H1 (cell line): ENCODE measurements around the gene STK32A. TPM values are rescaled to one million over a fixed set of nuclear protein-coding genes. Genes with fewer than 3 reads are reported as not detected.

Source experiments
- CTCF ChIA-PET: fragments of 300-600 bp; sonication (Branson Sonifier 250); formaldehyde crosslinking; loops from one replicate; lab custom pipeline; 2021; ENCODE audit not compliant: partially characterized antibody; lab: Charles Lee
- POLR2A ChIA-PET: fragments of 300-600 bp; sonication (Branson Sonifier 250); formaldehyde crosslinking; loops from one replicate; lab custom pipeline; 2021; ENCODE audit warnings: inconsistent platforms; ENCODE audit not compliant: partially characterized antibody; lab: Charles Lee
- DNase-seq, 2 experiments: peaks; one replicate each; pipeline versions ENCODE4 v3.0.0 to v3.0.0-alpha.2; 2010 to 2022; ENCODE audit warnings: low spot score in 2 of 2, low read depth in 1 of 2, mixed read lengths in 1 of 2
- FAIRE-seq: peaks from 2 replicates; lab custom pipeline; 2011; peaks lifted over from hg19 to GRCh38; lab: Jason Lieb, UNC
- H2AFZ ChIP-seq: 2 replicates; pipeline ENCODE4 v1.8.1; 2012; ENCODE audit warnings: low read length, inconsistent platforms
- H2AK5ac ChIP-seq: 2 replicates; pipeline ENCODE4 v1.6.1; 2013; ENCODE audit warnings: low read depth, low read length
- H2BK120ac ChIP-seq: replicated peaks from 2 replicates; pipeline ENCODE3; 2013; ENCODE audit warnings: low read depth, low read length, inconsistent platforms
- H2BK12ac ChIP-seq: 2 replicates; pipeline ENCODE4 v1.6.1; 2013; ENCODE audit warnings: low read depth, low read length
- H2BK15ac ChIP-seq: 2 replicates; pipeline ENCODE4 v1.6.1; 2013; ENCODE audit warnings: low read length
- H2BK20ac ChIP-seq: 2 replicates; pipeline ENCODE4 v1.6.1; 2013; ENCODE audit warnings: low read length
- H2BK5ac ChIP-seq: 2 replicates; pipeline ENCODE4 v1.6.1; 2013; ENCODE audit warnings: low read depth, low read length
- H3K14ac ChIP-seq: 2 replicates; pipeline ENCODE4 v1.6.1; 2013; ENCODE audit warnings: inconsistent platforms; ENCODE audit not compliant: insufficient read length
- H3K18ac ChIP-seq: 2 replicates; pipeline ENCODE4 v1.6.1; 2013; ENCODE audit warnings: low read length; ENCODE audit errors: extremely low read depth
- H3K23ac ChIP-seq: 2 replicates; pipeline ENCODE4 v1.6.1; 2013; ENCODE audit warnings: inconsistent platforms; ENCODE audit not compliant: insufficient read length
- H3K23me2 ChIP-seq: 2 replicates; pipeline ENCODE4 v1.6.1; 2013; ENCODE audit warnings: low read depth, low read length
- H3K27ac ChIP-seq: 2 replicates; pipeline ENCODE4 v1.6.1; 2011; ENCODE audit warnings: low read depth, low read length, inconsistent platforms
- H3K27me3 ChIP-seq, 4 experiments: replicated peaks in 1 of 4; 1 replicate in 1 of 4; 2 replicates in 3 of 4; pipeline versions ENCODE4 v1.6.1 to v1.8.1; 2011 to 2013; ENCODE audit warnings: low read length in 3 of 4, mild to moderate bottlenecking in 3 of 4, inconsistent platforms in 2 of 4, mixed read lengths in 2 of 4, moderate library complexity in 1 of 4; ENCODE audit not compliant: control insufficient read depth in 3 of 4, insufficient read depth in 3 of 4; ENCODE audit errors: extremely low read depth in 1 of 4
- H3K36me3 ChIP-seq, 4 experiments: 2 replicates each; pipeline versions ENCODE4 v1.6.1 to v1.8.1; 2011 to 2013; ENCODE audit warnings: mild to moderate bottlenecking in 4 of 4, low read length in 3 of 4, moderate library complexity in 2 of 4, control low read depth in 1 of 4, inconsistent platforms in 1 of 4; ENCODE audit not compliant: insufficient read depth in 4 of 4, control insufficient read depth in 2 of 4
- H3K4ac ChIP-seq: replicated peaks from 2 replicates; pipeline ENCODE3; 2013; ENCODE audit warnings: low read length, low read depth, mixed read lengths, inconsistent platforms; ENCODE audit not compliant: insufficient read length
- H3K4me1 ChIP-seq, 4 experiments: replicated peaks in 1 of 4; 1 replicate in 1 of 4; 2 replicates in 3 of 4; pipeline versions ENCODE4 v1.6.1 to v1.8.1; 2011 to 2013; ENCODE audit warnings: low read length in 3 of 4, inconsistent platforms in 2 of 4, mixed read lengths in 1 of 4; ENCODE audit not compliant: insufficient read depth in 4 of 4, control insufficient read depth in 3 of 4
- H3K4me2 ChIP-seq, 2 experiments: 2 replicates each; pipeline versions ENCODE4 v1.6.1 to v1.8.1; 2011 to 2013; ENCODE audit warnings: low read depth in 2 of 2, low read length in 2 of 2, control low read depth in 1 of 2, inconsistent platforms in 1 of 2, mild to moderate bottlenecking in 1 of 2; ENCODE audit not compliant: insufficient read depth in 1 of 2
- H3K4me3 ChIP-seq, 4 experiments: fragments of 200-600, 300-600 bp in 1 of 4; sonication (generic), shearing (Covaris generic), sonication (Bioruptor Twin) in 1 of 4; 2 replicates each; pipeline versions ENCODE4 v1.5.1 to v1.8.1; 2011 to 2016; ENCODE audit warnings: low read length in 4 of 4, low read depth in 3 of 4, control low read depth in 2 of 4, inconsistent platforms in 2 of 4, mild to moderate bottlenecking in 2 of 4, mixed read lengths in 1 of 4, moderate library complexity in 1 of 4; ENCODE audit not compliant: insufficient read depth in 2 of 4; ENCODE audit errors: extremely low read depth in 1 of 4
- H3K56ac ChIP-seq: replicated peaks from 2 replicates; pipeline ENCODE3; 2013; ENCODE audit warnings: low read depth, mild to moderate bottlenecking, mixed read lengths, low read length, inconsistent platforms; ENCODE audit not compliant: insufficient read length
- H3K79me1 ChIP-seq: 2 replicates; pipeline ENCODE4 v1.6.1; 2013; ENCODE audit warnings: low read depth, low read length, control low read depth
- H3K79me2 ChIP-seq, 2 experiments: 2 replicates each; pipeline versions ENCODE4 v1.6.1 to v1.8.1; 2012 to 2013; ENCODE audit warnings: low read length in 2 of 2, mild to moderate bottlenecking in 2 of 2, inconsistent platforms in 1 of 2; ENCODE audit not compliant: insufficient read depth in 2 of 2, control insufficient read depth in 1 of 2
- H3K9ac ChIP-seq, 4 experiments: replicated peaks in 1 of 4; 1 replicate in 1 of 4; 2 replicates in 3 of 4; pipeline versions ENCODE4 v1.6.1 to v1.8.1; 2011 to 2013; ENCODE audit warnings: low read depth in 3 of 4, low read length in 3 of 4, control low read depth in 2 of 4, mild to moderate bottlenecking in 2 of 4, moderate library complexity in 2 of 4, inconsistent platforms in 1 of 4; ENCODE audit errors: extremely low read depth in 1 of 4
- H3K9me3 ChIP-seq, 2 experiments: 2 replicates each; pipeline versions ENCODE4 v1.6.1 to v1.8.1; 2012 to 2013; ENCODE audit warnings: mild to moderate bottlenecking in 2 of 2, moderate library complexity in 2 of 2, control low read depth in 1 of 2, inconsistent platforms in 1 of 2, low read depth in 1 of 2, low read length in 1 of 2, mixed read lengths in 1 of 2; ENCODE audit not compliant: insufficient read depth in 2 of 2
- H4K20me1 ChIP-seq, 2 experiments: replicated peaks in 1 of 2; 2 replicates each; pipeline versions ENCODE3 to v1.8.1; 2011 to 2013; ENCODE audit warnings: inconsistent platforms in 2 of 2, low read length in 2 of 2, mild to moderate bottlenecking in 1 of 2; ENCODE audit not compliant: insufficient read depth in 2 of 2, control insufficient read depth in 1 of 2
- H4K5ac ChIP-seq: 2 replicates; pipeline ENCODE4 v1.6.1; 2013; ENCODE audit warnings: low read length, low read depth, mixed read lengths, inconsistent platforms; ENCODE audit not compliant: insufficient read length
- H4K8ac ChIP-seq: 2 replicates; pipeline ENCODE4 v1.8.0; 2013; ENCODE audit warnings: mild to moderate bottlenecking, moderate library complexity, low read length, inconsistent platforms; ENCODE audit not compliant: insufficient read depth; ENCODE audit errors: extremely low read depth
- H4K91ac ChIP-seq: replicated peaks from 2 replicates; pipeline ENCODE3; 2013; ENCODE audit warnings: low read length, mixed read lengths, inconsistent platforms; ENCODE audit not compliant: insufficient read length
- CBX8 ChIP-seq: fragments of 300-800, 300-1000 bp; sonication (generic); IDR thresholded peaks from 2 replicates; pipeline ENCODE4 v1.7.1; 2016; ENCODE audit warnings: low read depth, low read length, borderline replicate concordance
- CHD1 ChIP-seq: IDR thresholded peaks from 2 replicates; pipeline ENCODE4 v1.6.1; 2012; ENCODE audit warnings: low read depth, low read length, improper control_type of control experiment
- EP300 ChIP-seq, 2 experiments: IDR thresholded peaks; 1 replicate in 1 of 2; 2 replicates in 1 of 2; pipeline ENCODE4 v1.6.1; 2011 to 2012; ENCODE audit warnings: low read depth in 2 of 2, low read length in 2 of 2, mild to moderate bottlenecking in 2 of 2, borderline replicate concordance in 1 of 2, inconsistent platforms in 1 of 2, moderate library complexity in 1 of 2
- JUND ChIP-seq: IDR thresholded peaks from 2 replicates; pipeline ENCODE4 v1.6.1; 2011; ENCODE audit warnings: mild to moderate bottlenecking, improper control_type of control experiment, low read length
- NRF1 ChIP-seq: IDR thresholded peaks from 2 replicates; pipeline ENCODE4 v1.6.1; 2011; ENCODE audit warnings: mild to moderate bottlenecking, low read depth, low read length, improper control_type of control experiment
- SAP30 ChIP-seq: fragments of 300-600 bp; sonication (generic); IDR thresholded peaks from 2 replicates; pipeline ENCODE4 v1.7.1; 2012; ENCODE audit warnings: low read length, moderate library complexity, mild to moderate bottlenecking, inconsistent platforms; ENCODE audit not compliant: insufficient read depth, insufficient replicate concordance
- SIN3A ChIP-seq, 2 experiments: IDR thresholded peaks in 1 of 2; conservative IDR thresholded peaks in 1 of 2; 2 replicates each; pipeline ENCODE4 v1.6.1; 2011 to 2012; ENCODE audit warnings: low read length in 2 of 2, improper control_type of control experiment in 1 of 2, low read depth in 1 of 2, mild to moderate bottlenecking in 1 of 2
- SIX5 ChIP-seq: IDR thresholded peaks from 2 replicates; pipeline ENCODE4 v1.6.1; 2011; ENCODE audit warnings: mild to moderate bottlenecking, low read depth, low read length
- SP1 ChIP-seq: IDR thresholded peaks from 2 replicates; pipeline ENCODE4 v1.6.1; 2011; ENCODE audit warnings: low read depth, low read length
- SP2 ChIP-seq: IDR thresholded peaks from 2 replicates; pipeline ENCODE4 v1.6.1; 2012; ENCODE audit warnings: mild to moderate bottlenecking, low read length, inconsistent platforms
- SRF ChIP-seq: IDR thresholded peaks from 2 replicates; pipeline ENCODE4 v1.6.1; 2011; ENCODE audit warnings: mild to moderate bottlenecking, low read depth, low read length, moderate library complexity
- SUZ12 ChIP-seq: fragments of 200-600 bp; sonication (generic); IDR thresholded peaks from 2 replicates; pipeline ENCODE4 v1.6.1; 2012; ENCODE audit warnings: mild to moderate bottlenecking, inconsistent platforms, low read length, moderate library complexity, mixed read lengths
- TAF1 ChIP-seq: IDR thresholded peaks from 2 replicates; pipeline ENCODE4 v1.6.1; 2011; ENCODE audit warnings: mild to moderate bottlenecking, low read depth, low read length
- WGBS, 2 experiments: shearing (Covaris generic) in 1 of 2; methylation state at CpG; one replicate each; pipeline versions ENCODE4 v1.1.6 to v1.1.7; 2013 to 2015; ENCODE audit warnings: low lambda C conversion rate in 2 of 2, mixed read lengths in 2 of 2, inconsistent platforms in 1 of 2, low coverage in 1 of 2, missing lambda C conversion rate in 1 of 2; ENCODE audit not compliant: insufficient replicate concordance in 2 of 2, insufficient coverage in 1 of 2, insufficient read length in 1 of 2; ENCODE audit errors: extremely low coverage in 1 of 2, missing lambda C conversion rate in 1 of 2; 5-methylcytosine and 5-hydroxymethylcytosine counted together
- polyA plus RNA-seq, 7 experiments: library from polyadenylated mRNA; depleted of rRNA in 3 of 7; stranded (reverse) in 5 of 7; unstranded in 2 of 7; fragments of >200 nt in 5 of 7; fragments of 200-250 nt in 2 of 7; gene quantifications; 1 replicate in 5 of 7; 2 replicates in 1 of 7; 4 replicates in 1 of 7; pipeline versions ENCODE4 v1.2.1 to v1.2.3, GENCODE V29; 2011 to 2013; ENCODE audit warnings: missing spikeins in 2 of 7, mixed read lengths in 2 of 7
- total RNA-seq: library from RNA; stranded (reverse); fragmentation: NEBNext Ultra II Directional; extraction: Animal tissue kit (Norgen Biotek cat#: 25700); gene quantifications from 2 replicates; pipeline ENCODE4 v1.2.1, GENCODE V29; 2021
- TF ChIP-seq, protein P1 (sequence below): IDR thresholded peaks from 2 replicates; pipeline ENCODE4 v1.6.1; 2011; ENCODE audit warnings: low read length, improper control_type of control experiment

Gene STK32A
- total and polyA plus RNA-seq, 2 of the 8 experiments (the other 6 are each of a cell fraction or from before 2014, with no cell fraction given): 1.3 to 2.5 TPM

DNA sequence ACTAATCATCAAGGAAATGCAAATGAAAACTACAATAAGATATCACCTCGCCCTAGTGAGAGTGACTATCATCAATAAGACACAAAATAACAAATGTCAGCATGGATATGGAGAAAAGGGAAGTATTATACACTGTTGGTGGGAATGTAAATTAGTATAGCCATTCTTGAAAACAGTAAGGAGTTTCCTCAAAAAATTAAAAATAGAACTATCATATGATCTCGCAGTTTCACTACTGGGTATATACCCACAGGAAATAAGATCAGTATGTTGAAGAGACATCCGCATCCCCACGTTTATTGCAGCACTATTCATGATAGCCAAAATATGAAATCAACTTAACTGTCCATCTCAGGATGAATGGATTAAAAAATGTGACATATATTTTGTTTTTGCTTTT, 31.6 kb upstream of the STK32A start:
- ChIA-PET CTCF (interaction anchor here (1.3 kb wide), 1 partner anchor 671 kb away, joined by 3 read pairs; no protein-coding TSS in a partner anchor), POLR2A (no interaction called here)
- Histone ChIP-seq H3K56ac (no peak overlapping the region), H2AK5ac (no peak overlapping the region), H3K27ac (no peak overlapping the region), H3K14ac (no peak overlapping the region), H2AFZ (no peak overlapping the region), H3K79me1 (no peaks in the 10 kb centered on the region), H3K4me1 (no peaks in the 10 kb centered on the region), H3K27me3 (no peaks in the 10 kb centered on the region), H3K9me3 (no peaks in the 10 kb centered on the region), H4K5ac (no peak overlapping the region), H3K4ac (no peak overlapping the region), H2BK120ac (no peak overlapping the region), H3K23ac (no peak overlapping the region), H3K4me2 (no peak overlapping the region), H2BK15ac (no peak overlapping the region), H3K9ac (no peak overlapping the region), H4K91ac (no peak overlapping the region), H2BK12ac (no peak overlapping the region), H3K23me2 (no peaks in the 10 kb centered on the region), H4K20me1 (no peaks in the 10 kb centered on the region), H2BK20ac (no peak overlapping the region), H3K79me2 (no peaks in the 10 kb centered on the region), H3K36me3 (no peaks in the 10 kb centered on the region), H3K4me3 (no peak overlapping the region), H2BK5ac (no peak overlapping the region), H3K18ac (no peak overlapping the region), H4K8ac (no peak overlapping the region)
- FAIRE-seq (no peak), DNase-seq (no peak)
- WGBS, 2 experiments: 88% methylated on average over 4 of the region's 4 CpGs; no CpG with 5 or more reads in 1 of the 2 experiments
- TF ChIP-seq CHD1: no peak
- TF ChIP-seq SP2: no peak
- TF ChIP-seq NRF1: no peak
- TF ChIP-seq SIX5: no peak
- TF ChIP-seq SRF: no peak
- TF ChIP-seq, protein P1, sequence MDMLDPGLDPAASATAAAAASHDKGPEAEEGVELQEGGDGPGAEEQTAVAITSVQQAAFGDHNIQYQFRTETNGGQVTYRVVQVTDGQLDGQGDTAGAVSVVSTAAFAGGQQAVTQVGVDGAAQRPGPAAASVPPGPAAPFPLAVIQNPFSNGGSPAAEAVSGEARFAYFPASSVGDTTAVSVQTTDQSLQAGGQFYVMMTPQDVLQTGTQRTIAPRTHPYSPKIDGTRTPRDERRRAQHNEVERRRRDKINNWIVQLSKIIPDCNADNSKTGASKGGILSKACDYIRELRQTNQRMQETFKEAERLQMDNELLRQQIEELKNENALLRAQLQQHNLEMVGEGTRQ: no peak
- TF ChIP-seq SAP30: no peak
- TF ChIP-seq JUND: no peak
- TF ChIP-seq TAF1: no peak
- no peak for TF ChIP-seq EP300 (IDR thresholded peaks at IDR 0.05; ENCODE audit: borderline replicate concordance in 1 of 2, low read depth in 2 of 2, low read length in 2 of 2)
- no peak for TF ChIP-seq CBX8
- no peak for TF ChIP-seq SP1
- TF ChIP-seq SIN3A (conservative IDR thresholded peaks at IDR 0.05 in 1 of 2, IDR thresholded peaks at IDR 0.05 in 1 of 2; ENCODE audit: low read depth in 1 of 2, low read length in 2 of 2): no peak
- no peak for TF ChIP-seq SUZ12
